Measurements from ENCODE around the gene SSC5D. TPM values are rescaled to one million over a fixed set of nuclear protein-coding genes. Genes with fewer than 3 reads are reported as not detected.
A peak's percentile ranks its signal among the peaks of the same experiment; 100 is the strongest.

Gene SSC5D
- total RNA-seq, 1 experiment from 2014 or later, result 0.26 TPM

DNA sequence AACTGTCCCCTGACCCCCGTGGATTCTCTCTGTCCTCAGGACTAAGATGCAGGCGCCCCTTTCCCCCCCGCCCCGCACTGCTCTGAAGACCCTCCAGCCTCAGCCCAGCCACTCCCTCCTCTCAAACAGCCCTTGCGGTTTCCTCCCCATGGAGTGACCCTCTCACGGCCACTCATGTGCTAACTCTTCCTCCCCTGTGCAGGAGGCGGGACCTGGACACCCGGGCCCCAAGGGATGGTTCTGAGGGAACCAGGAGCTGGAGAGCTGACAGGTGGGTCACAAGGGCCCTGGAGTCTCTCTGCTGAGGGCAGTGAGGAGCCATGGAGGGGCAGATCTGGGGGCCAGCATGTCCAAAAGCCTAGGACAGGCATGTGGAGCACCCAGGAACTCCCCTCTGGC is 28.7 kb upstream of the SSC5D start:
- intact Hi-C loops (cut with micrococcal nuclease; ENCODE audit: unreplicated experiment), result no loop called here
- CTCF ChIA-PET, result interaction anchor here (0.7 to 1.5 kb wide), 3 partner anchors 8 to 165 kb away, joined by 3 to 10 read pairs (median 4); partner anchors contain the start of gene ZNF784
- no peak for DNase-seq
- Mint-ChIP-seq H3K36me3 (ENCODE audit: insufficient read depth, unreplicated experiment) (peaks cover 25% of the 10 kb centered on the region), H3K9me3 (ENCODE audit: low read depth, unreplicated experiment) (no peaks in the 10 kb centered on the region), H3K4me3 (ENCODE audit: low read depth, unreplicated experiment) (no peak overlapping the region), H3K4me1 (ENCODE audit: low read depth, unreplicated experiment) (peaks cover 24% of the 10 kb centered on the region), H3K27ac (ENCODE audit: unreplicated experiment) (no peak overlapping the region), H3K27me3 (ENCODE audit: unreplicated experiment) (peaks cover 36% of the 10 kb centered on the region)
- BruUV-seq (replicated peaks), result no TSS peak
- TF ChIP-seq, protein P1, sequence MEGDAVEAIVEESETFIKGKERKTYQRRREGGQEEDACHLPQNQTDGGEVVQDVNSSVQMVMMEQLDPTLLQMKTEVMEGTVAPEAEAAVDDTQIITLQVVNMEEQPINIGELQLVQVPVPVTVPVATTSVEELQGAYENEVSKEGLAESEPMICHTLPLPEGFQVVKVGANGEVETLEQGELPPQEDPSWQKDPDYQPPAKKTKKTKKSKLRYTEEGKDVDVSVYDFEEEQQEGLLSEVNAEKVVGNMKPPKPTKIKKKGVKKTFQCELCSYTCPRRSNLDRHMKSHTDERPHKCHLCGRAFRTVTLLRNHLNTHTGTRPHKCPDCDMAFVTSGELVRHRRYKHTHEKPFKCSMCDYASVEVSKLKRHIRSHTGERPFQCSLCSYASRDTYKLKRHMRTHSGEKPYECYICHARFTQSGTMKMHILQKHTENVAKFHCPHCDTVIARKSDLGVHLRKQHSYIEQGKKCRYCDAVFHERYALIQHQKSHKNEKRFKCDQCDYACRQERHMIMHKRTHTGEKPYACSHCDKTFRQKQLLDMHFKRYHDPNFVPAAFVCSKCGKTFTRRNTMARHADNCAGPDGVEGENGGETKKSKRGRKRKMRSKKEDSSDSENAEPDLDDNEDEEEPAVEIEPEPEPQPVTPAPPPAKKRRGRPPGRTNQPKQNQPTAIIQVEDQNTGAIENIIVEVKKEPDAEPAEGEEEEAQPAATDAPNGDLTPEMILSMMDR (IDR thresholded peaks at IDR 0.05; ENCODE audit: unreplicated experiment), result no peak

DNA sequence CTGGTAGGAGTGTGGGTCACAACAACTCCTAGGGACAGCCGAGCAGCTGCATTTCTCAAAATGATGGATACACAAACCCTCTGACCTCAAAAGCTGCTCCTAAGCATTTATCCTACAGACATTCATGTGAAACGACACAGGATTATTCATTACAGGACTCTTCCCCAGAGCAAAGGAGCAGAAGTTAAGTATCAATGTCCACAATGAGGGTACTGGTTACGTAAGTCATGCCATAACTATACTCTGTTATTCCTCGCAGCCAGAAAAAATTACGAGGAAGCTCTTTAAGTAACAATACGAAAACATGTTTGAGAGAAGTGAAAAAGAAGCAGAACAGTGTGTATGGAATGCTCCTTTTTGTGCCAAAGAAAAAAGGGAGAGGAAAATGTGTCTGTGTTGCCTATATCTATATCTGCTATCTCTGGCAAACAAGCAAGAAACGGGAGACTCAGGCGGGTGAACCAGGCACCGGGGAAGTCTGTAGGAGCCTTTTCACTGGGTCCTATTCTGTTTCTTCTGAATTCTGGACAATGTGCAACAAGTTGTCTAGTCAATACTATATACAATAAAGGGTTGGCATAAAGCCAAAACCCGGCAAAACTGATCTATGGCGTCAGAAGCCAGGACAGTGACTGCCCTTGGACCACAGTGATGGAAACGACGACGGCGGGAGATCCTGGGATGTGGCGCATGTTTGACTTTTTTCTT is 28.1 kb upstream of the SSC5D start:
- peaks cover 25% of the 10 kb centered on the region for H3K36me3 Mint-ChIP-seq (ENCODE audit: insufficient read depth, unreplicated experiment)
- TF ChIP-seq, protein P1 (IDR thresholded peaks at IDR 0.05; ENCODE audit: unreplicated experiment), result no peak
- peak overlapping the region; percentile 84 for H3K4me3 Mint-ChIP-seq (ENCODE audit: low read depth, unreplicated experiment)
- CTCF ChIA-PET, result interaction anchor here (0.7 to 1.5 kb wide), 2 partner anchors 7 to 164 kb away, joined by 4 to 10 read pairs; partner anchors contain the start of gene ZNF784
- H3K4me1 Mint-ChIP-seq (ENCODE audit: low read depth, unreplicated experiment), result peaks cover 24% of the 10 kb centered on the region
- H3K27me3 Mint-ChIP-seq (ENCODE audit: unreplicated experiment), result peaks cover 40% of the 10 kb centered on the region
- H3K27ac Mint-ChIP-seq (ENCODE audit: unreplicated experiment), result peak overlapping the region; percentile 90
- H3K9me3 Mint-ChIP-seq (ENCODE audit: low read depth, unreplicated experiment), result no peaks in the 10 kb centered on the region
- no peak for DNase-seq
- intact Hi-C loops (cut with micrococcal nuclease; ENCODE audit: unreplicated experiment), result no loop called here
- BruUV-seq (replicated peaks), result TSS peak; percentile 78

DNA sequence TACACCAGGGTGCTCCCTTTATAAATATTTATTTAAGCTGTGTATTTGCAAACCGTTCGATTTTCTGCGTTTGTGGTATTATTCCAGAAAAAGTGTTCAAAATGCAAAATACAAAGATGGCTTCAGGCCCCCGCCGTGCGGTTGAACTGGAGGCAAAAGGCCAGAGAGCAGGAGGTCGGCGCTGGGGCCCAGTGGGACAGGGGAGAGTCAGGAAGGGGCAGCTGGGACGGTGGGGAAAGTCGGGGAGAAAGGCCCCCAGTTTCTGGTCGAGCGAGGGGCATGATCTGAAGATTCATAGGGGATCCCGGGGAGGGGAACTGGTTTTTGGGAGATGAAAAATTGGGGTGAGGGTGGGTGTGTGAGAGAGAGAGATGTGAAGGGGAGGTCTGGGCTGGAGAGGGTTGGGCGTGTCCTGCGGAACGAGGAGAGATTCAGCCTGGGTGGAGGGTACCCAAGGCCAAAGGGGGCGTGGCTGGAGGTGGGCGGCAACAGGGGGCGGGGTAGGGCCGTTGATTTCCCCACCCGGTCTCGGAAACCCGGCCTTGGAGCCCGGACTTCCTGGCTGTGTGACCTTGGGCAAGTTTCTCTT is 27.5 kb upstream of the SSC5D start:
- peak overlapping the region; percentile 84 for H3K4me3 Mint-ChIP-seq (ENCODE audit: low read depth, unreplicated experiment)
- peaks cover 47% of the 10 kb centered on the region for H3K27me3 Mint-ChIP-seq (ENCODE audit: unreplicated experiment)
- BruUV-seq (replicated peaks), result no TSS peak
- intact Hi-C loops (cut with micrococcal nuclease; ENCODE audit: unreplicated experiment), result no loop called here
- H3K9me3 Mint-ChIP-seq (ENCODE audit: low read depth, unreplicated experiment), result no peaks in the 10 kb centered on the region
- peak; percentile 66 for DNase-seq
- TF ChIP-seq, protein P1 (IDR thresholded peaks at IDR 0.05; ENCODE audit: unreplicated experiment), result no peak
- peak overlapping the region; percentile 90 for H3K27ac Mint-ChIP-seq (ENCODE audit: unreplicated experiment)
- peaks cover 24% of the 10 kb centered on the region for H3K4me1 Mint-ChIP-seq (ENCODE audit: low read depth, unreplicated experiment)
- CTCF ChIA-PET, result interaction anchor here (1.5 kb wide), 1 partner anchor 164 kb away, joined by 10 read pairs; the partner anchor contains the start of gene ZNF784
- H3K36me3 Mint-ChIP-seq (ENCODE audit: insufficient read depth, unreplicated experiment), result peaks cover 25% of the 10 kb centered on the region

DNA sequence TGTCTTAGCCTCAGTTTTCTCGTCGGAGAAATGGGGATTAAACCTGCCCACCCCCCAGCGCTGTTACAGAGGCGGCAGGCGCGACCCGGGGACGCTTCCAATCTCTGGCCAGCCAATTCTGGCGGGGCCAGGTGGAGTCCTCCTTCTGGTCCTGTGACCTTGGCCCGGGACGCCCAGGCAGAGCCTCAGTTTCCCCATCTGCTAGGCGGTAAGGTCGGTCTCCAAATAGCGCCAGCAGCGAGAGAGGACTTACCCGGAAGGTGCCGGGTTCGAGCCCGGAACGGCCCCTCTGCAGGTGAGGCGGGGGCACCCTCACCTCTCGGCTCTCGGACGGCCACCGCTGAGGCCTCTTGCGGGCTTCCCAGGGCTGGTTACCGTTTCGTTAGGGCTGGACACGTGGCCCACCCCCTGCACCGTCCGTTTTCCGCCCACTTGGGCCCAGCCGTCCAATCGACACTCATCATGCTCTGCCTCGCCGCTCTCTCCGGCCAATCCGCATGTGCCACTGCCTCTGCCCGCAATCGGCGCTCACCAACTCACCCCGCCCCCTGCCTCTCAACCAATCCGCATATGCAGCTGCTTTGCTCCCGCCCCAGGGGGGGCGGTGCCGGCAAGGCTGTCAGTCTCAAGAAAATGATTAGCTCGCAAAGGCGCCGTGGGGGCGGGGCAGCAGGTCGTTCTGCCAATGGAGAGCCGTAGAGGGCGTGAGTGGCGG is 26.8 kb upstream of the SSC5D start, which contains the start of gene ISOC2:
Gene ISOC2, minus strand, starts transcription at position 384 of the 715 bp plus-strand sequence. CDS start 5,156 bp downstream, outside the sequence.
- TF ChIP-seq, protein P1 (IDR thresholded peaks at IDR 0.05; ENCODE audit: unreplicated experiment), result no peak
- H3K4me1 Mint-ChIP-seq (ENCODE audit: low read depth, unreplicated experiment), result peaks cover 29% of the 10 kb centered on the region
- H3K4me3 Mint-ChIP-seq (ENCODE audit: low read depth, unreplicated experiment), result peak within 1 kb of the TSS; percentile 84
- no TSS peak for BruUV-seq (replicated peaks)
- DNase-seq, result peak; percentile 100
- CTCF ChIA-PET, result interaction anchor here (0.7 to 1.0 kb wide), 4 partner anchors 15 to 314 kb away, joined by 3 to 5 read pairs (median 4); partner anchors contain the start of gene ZNF628
- intact Hi-C loops (cut with micrococcal nuclease; ENCODE audit: unreplicated experiment), result no loop called here
- peaks cover 25% of the 10 kb centered on the region for H3K36me3 Mint-ChIP-seq (ENCODE audit: insufficient read depth, unreplicated experiment)
- peaks cover 54% of the 10 kb centered on the region for H3K27me3 Mint-ChIP-seq (ENCODE audit: unreplicated experiment)
- no peaks in the 10 kb centered on the region for H3K9me3 Mint-ChIP-seq (ENCODE audit: low read depth, unreplicated experiment)
- H3K27ac Mint-ChIP-seq (ENCODE audit: unreplicated experiment), result peak within 1 kb of the TSS; percentile 90

Measured in Calu3 (cell line).